Measurements from ENCODE around the gene EPB41L4B. TPM values are rescaled to one million over a fixed set of nuclear protein-coding genes. Genes with fewer than 3 reads are reported as not detected.

EPB41L4B gene
- total and polyA plus RNA-seq, 2 of the 4 experiments (the other 2 are of a cell fraction): 0.36 to 0.54 TPM

DNA sequence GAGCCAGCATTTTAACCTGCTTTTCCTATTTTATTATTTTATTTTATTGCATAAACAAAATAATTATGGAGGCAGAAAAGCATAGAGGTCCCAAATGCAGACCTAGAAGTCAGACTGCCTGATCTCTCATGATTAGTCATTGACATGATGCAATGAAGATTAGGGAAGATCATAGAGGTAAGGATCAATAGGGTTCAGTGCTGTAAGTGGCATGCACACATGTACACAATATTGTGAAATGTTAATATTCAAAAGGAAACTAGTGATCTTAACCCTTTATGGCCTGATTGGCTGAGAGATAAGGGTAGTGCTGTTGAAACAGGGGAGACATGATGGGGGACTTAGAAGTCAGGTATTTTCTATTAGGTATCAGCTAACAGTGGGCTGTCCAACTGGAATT, 152.7 kb downstream of the EPB41L4B start:
- dilution Hi-C loops (cut with HindIII; ENCODE audit: low sequenced_read_pairs, unreplicated experiment): no loop called here
- ChIA-PET CTCF (no interaction called here), POLR2A (ENCODE audit: unreplicated experiment) (no interaction called here)
- H3K27ac ChIP-seq (ENCODE audit: insufficient read depth, low read length): no peak overlapping the region
- no peaks in the 10 kb centered on the region for H3K36me3 ChIP-seq (ENCODE audit: control insufficient read depth, insufficient read depth, low read length)
- H3K4me3 ChIP-seq (ENCODE audit: insufficient read depth, low read depth, low read length): no peak overlapping the region
- no peak overlapping the region for H3K4me2 ChIP-seq (ENCODE audit: low read depth, low read length)
- H4K20me1 ChIP-seq (ENCODE audit: insufficient read depth, low read length): no peaks in the 10 kb centered on the region
- H3K56ac ChIP-seq (ENCODE audit: extremely low read depth, insufficient read depth, low read length): no peak overlapping the region
- TF ChIP-seq CEBPB (IDR thresholded peaks at IDR 0.05; ENCODE audit: low read depth, low read length) (peak; percentile 33), POLR2A (IDR thresholded peaks at IDR 0.05; ENCODE audit: low read depth, low read length) (no peak)
- peaks cover 2% of the 10 kb centered on the region for H3K9me3 ChIP-seq (ENCODE audit: control insufficient read depth, insufficient read depth, low read length)
- H3K4me1 ChIP-seq (ENCODE audit: control insufficient read depth, insufficient read depth, low read length): no peaks in the 10 kb centered on the region
- H2BK20ac ChIP-seq (ENCODE audit: low read depth, low read length): no peak overlapping the region
- intact Hi-C loops (cut with micrococcal nuclease): no loop called here
- no peak overlapping the region for H2AK9ac ChIP-seq (replicated peaks; ENCODE audit: low read depth, low read length, poor library complexity)
- no peak overlapping the region for H4K8ac ChIP-seq (ENCODE audit: low read depth in 2 of 2, low read length in 2 of 2)
- no peak overlapping the region for H3K23ac ChIP-seq (ENCODE audit: low read depth, low read length)
- H3K27me3 ChIP-seq (ENCODE audit: control insufficient read depth, insufficient read depth, low read length): peaks cover 46% of the 10 kb centered on the region
- no peak overlapping the region for H3K14ac ChIP-seq (replicated peaks; ENCODE audit: low read depth, low read length)
- no peak overlapping the region for H2AFZ ChIP-seq (replicated peaks; ENCODE audit: low read length, poor library complexity)
- H3K9ac ChIP-seq (ENCODE audit: low read depth, low read length): no peak overlapping the region
- no peak overlapping the region for H3K18ac ChIP-seq (ENCODE audit: low read depth, low read length)
- no peak overlapping the region for H4K91ac ChIP-seq (ENCODE audit: insufficient read depth, low read depth, low read length)
- BruUV-seq (replicated peaks): no TSS peak
- no peak overlapping the region for H4K5ac ChIP-seq (ENCODE audit: low read depth, low read length)
- H2BK120ac ChIP-seq (ENCODE audit: low read depth, low read length): no peak overlapping the region
- no peak for ATAC-seq (ENCODE audit: low read depth)
- no peak overlapping the region for H3K4ac ChIP-seq (ENCODE audit: low read depth, low read length)
- DNase-seq: no peak
- no peak overlapping the region for H2AK5ac ChIP-seq (ENCODE audit: low read depth, low read length)
- no peak overlapping the region for H2BK5ac ChIP-seq (ENCODE audit: low read depth, low read length, poor library complexity, severe bottlenecking)
- H3K9me1 ChIP-seq (ENCODE audit: insufficient read depth, low read length): no peaks in the 10 kb centered on the region
- H2BK15ac ChIP-seq (ENCODE audit: low read depth, low read length): no peak overlapping the region
- in situ Hi-C loops (cut with MboI; ENCODE audit: low sequenced_read_pairs): loop anchor here (10.0 kb wide), 1 partner anchor 63 kb away; no protein-coding TSS in a partner anchor
- H3K79me1 ChIP-seq (ENCODE audit: low read depth in 1 of 2, low read length in 2 of 2): no peaks in the 10 kb centered on the region

Data from IMR-90 (cell line).